NCI-H748 treated with DMSO at 0.1 percent for 48 hours (cell line): ENCODE results near the gene PARK7.
A peak's percentile ranks its signal among the peaks of the same experiment; 100 is the strongest.

ENCODE experiments used
- DNase-seq: peaks from one replicate; lab custom pipeline; 2025; lab: John Stamatoyannopoulos, UW

PARK7 gene

GRCh38 chr1:7984811-7985210 is 23.3 kb downstream of the PARK7 start:
- DNase-seq = no peak

- no peak for DNase-seq
These were observed 24.5 kb downstream of the PARK7 start for GRCh38 chr1:7985851-7986612.

- DNase-seq = no peak
These were observed 26.0 kb downstream of the PARK7 start for GRCh38 chr1:7987528-7987927.

GRCh38 chr1:7988576-7988975 is 27.1 kb downstream of the PARK7 start:
- DNase-seq = no peak

- no peak for DNase-seq
These were observed 28.4 kb downstream of the PARK7 start for GRCh38 chr1:7989762-7990428.

GRCh38 chr1:7991504-7992440 is 30.3 kb downstream of the PARK7 start:
- no peak for DNase-seq

GRCh38 chr1:7992885-7993284 is 31.4 kb downstream of the PARK7 start:
- no peak for DNase-seq

- DNase-seq = no peak
These were observed 32.3 kb downstream of the PARK7 start for GRCh38 chr1:7993593-7994479.

GRCh38 chr1:7994827-7995226 is 33.3 kb downstream of the PARK7 start:
- no peak for DNase-seq

GRCh38 chr1:7995437-7995836 is 33.9 kb downstream of the PARK7 start:
- DNase-seq = no peak

- DNase-seq = no peak
These were observed 40.9 kb downstream of the PARK7 start for GRCh38 chr1:8002329-8002910.

GRCh38 chr1:8002921-8003320 is 41.4 kb downstream of the PARK7 start:
- no peak for DNase-seq

- no peak for DNase-seq
These were observed 42.1 kb downstream of the PARK7 start for GRCh38 chr1:8003438-8004112.

GRCh38 chr1:8004113-8004802 is 42.7 kb downstream of the PARK7 start:
- no peak for DNase-seq

- DNase-seq = peak; percentile 17
These were observed 43.5 kb downstream of the PARK7 start for GRCh38 chr1:8004803-8005573.

GRCh38 chr1:8006037-8006963 is 44.8 kb downstream of the PARK7 start:
- DNase-seq = peak; percentile 86

- no peak for DNase-seq
These were observed 47.8 kb downstream of the PARK7 start for GRCh38 chr1:8009043-8010002.
